ENCODE results near the gene HTR2C.

DNA sequence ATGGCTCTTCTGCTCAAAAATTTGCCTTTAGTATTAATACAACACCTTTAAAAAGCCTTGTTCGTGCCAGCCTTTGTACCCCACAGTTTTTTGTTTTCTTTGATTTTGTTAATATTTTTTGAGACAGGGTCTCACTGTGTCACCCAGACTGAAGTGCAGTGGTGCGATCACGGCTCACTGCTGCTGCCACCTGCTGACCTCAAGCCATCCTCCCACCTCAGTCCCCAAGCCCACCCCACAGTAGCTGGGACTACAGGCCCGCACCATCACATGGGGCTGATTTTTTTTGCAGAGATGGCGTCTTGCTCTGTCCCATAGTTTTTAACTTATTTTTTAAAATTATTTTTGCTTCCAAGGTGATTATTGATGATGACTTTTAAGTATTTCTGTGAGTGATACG lies 134.0 kb downstream of the HTR2C start:
- TF ChIP-seq CTCF (IDR thresholded peaks at IDR 0.05; ENCODE audit: poor library complexity, severe bottlenecking) = peak; percentile 17
- no peak for TF ChIP-seq SMC3 (conservative IDR thresholded peaks at IDR 0.05; ENCODE audit: poor library complexity)
- no peak for TF ChIP-seq EZH2 (IDR thresholded peaks at IDR 0.05; ENCODE audit: borderline replicate concordance, insufficient read depth, low read length, poor library complexity, severe bottlenecking)
- TF ChIP-seq EP300 (conservative IDR thresholded peaks at IDR 0.05; ENCODE audit: poor library complexity, severe bottlenecking) = no peak
- no peak for TF ChIP-seq POLR2AphosphoS5 (IDR thresholded peaks at IDR 0.05)
- TF ChIP-seq REST (IDR thresholded peaks at IDR 0.05; ENCODE audit: borderline replicate concordance) = no peak
- no peak for TF ChIP-seq RAD21 (conservative IDR thresholded peaks at IDR 0.05)
- TF ChIP-seq TAF1 (IDR thresholded peaks at IDR 0.05; ENCODE audit: low read depth) = no peak
- TF ChIP-seq MXI1 (conservative IDR thresholded peaks at IDR 0.05; ENCODE audit: poor library complexity, severe bottlenecking) = no peak

Data from neural cell (in vitro differentiated cells).